Ectodermal cell (in vitro differentiated cells): Measurements from ENCODE around the gene LRCH1.
A peak's percentile ranks its signal among the peaks of the same experiment; 100 is the strongest.

Experiments
- H3K27ac ChIP-seq: 2 replicates; pipeline ENCODE4 v1.7.0; 2013; ENCODE audit warnings: mild to moderate bottlenecking, low read depth, low read length; ENCODE audit not compliant: insufficient read depth, poor library complexity, severe bottlenecking
- H3K27me3 ChIP-seq: 2 replicates; pipeline ENCODE4 v1.7.0; 2013; ENCODE audit warnings: mild to moderate bottlenecking, low read length; ENCODE audit not compliant: insufficient read depth, control insufficient read depth, poor library complexity, severe bottlenecking
- H3K36me3 ChIP-seq: one replicate; pipeline ENCODE4 v1.7.0; 2013; ENCODE audit warnings: low read length; ENCODE audit not compliant: control insufficient read depth, insufficient read depth
- H3K4me1 ChIP-seq: one replicate; pipeline ENCODE4 v1.7.0; 2013; ENCODE audit warnings: low read length; ENCODE audit not compliant: control insufficient read depth, insufficient read depth
- H3K4me3 ChIP-seq: 2 replicates; pipeline ENCODE4 v1.7.0; 2013; ENCODE audit warnings: low read depth, low read length, control low read depth; ENCODE audit not compliant: insufficient read depth
- H3K9me3 ChIP-seq: 2 replicates; pipeline ENCODE4 v1.7.0; 2013; ENCODE audit warnings: mild to moderate bottlenecking, low read length, moderate library complexity; ENCODE audit not compliant: control insufficient read depth
- WGBS, 2 experiments: methylation state at CpG; one replicate each; pipeline ENCODE4 v1.1.7; 2013; ENCODE audit warnings: missing lambda C conversion rate in 2 of 2; 5-methylcytosine and 5-hydroxymethylcytosine counted together

LRCH1 gene

DNA sequence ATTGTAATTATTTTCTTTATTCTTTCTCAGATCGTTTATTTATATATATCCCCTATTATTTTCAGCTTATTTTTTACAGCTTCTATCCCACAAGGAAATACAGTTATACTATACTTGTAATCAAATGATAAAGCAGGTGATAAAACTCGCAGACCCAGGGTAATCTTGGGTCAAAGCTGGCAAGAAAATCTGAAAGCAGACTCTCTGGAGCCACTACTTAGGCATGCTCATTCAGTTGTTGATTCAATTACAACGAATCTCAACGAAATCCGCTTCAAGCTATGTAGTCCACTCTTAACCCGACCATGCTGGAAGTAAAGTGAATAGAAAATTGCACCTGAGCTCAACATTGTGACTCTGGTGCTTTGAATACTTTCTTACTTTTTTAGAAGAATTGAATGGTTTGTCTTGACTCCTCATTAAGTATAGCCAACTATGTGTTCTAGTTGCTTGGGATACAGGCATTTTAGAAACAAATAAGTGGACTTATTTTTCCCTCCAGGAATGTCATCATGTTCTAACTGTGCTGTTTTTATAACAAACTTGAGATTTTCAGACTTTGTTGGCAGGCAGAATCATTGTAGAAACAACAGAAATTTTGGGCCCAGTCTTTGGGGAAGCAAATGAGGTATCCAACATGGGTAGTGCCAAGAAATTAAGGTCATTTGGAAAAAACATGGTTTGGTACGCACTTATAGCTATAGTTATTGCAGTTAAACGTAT, 222.6 kb downstream of the LRCH1 start:
- Histone ChIP-seq H3K9me3 (no peaks in the 10 kb centered on the region), H3K27ac (no peak overlapping the region), H3K4me3 (no peak overlapping the region), H3K36me3 (peaks cover 37% of the 10 kb centered on the region), H3K27me3 (no peaks in the 10 kb centered on the region), H3K4me1 (no peaks in the 10 kb centered on the region)
- 96 to 99% methylated on average over 7 of the region's 8 CpGs for WGBS, 2 experiments

DNA sequence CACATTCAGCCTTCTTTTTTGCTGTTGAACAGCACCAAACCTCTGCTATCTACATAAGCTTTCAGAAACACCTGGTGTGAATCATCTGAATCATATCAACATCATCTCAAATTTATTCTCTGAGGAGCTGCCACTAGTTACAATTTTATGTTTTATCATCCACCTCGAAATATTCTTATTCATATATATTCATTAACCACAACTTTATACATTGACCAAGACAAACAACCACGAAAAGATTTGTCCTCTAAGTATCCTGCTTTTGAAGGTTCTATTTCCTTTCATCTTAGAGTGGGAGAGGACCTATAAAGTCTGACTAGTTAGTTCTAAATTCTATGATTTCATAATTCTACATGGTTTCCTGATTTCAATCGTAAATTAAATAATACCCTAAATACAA, 225.1 kb downstream of the LRCH1 start:
- 94 to 96% methylated on average over 3 of the region's 3 CpGs for WGBS, 2 experiments
- no peaks in the 10 kb centered on the region for H3K9me3 ChIP-seq
- no peaks in the 10 kb centered on the region for H3K27me3 ChIP-seq
- no peak overlapping the region for H3K27ac ChIP-seq
- H3K36me3 ChIP-seq, result peaks cover 42% of the 10 kb centered on the region
- no peak overlapping the region for H3K4me3 ChIP-seq
- no peaks in the 10 kb centered on the region for H3K4me1 ChIP-seq

DNA sequence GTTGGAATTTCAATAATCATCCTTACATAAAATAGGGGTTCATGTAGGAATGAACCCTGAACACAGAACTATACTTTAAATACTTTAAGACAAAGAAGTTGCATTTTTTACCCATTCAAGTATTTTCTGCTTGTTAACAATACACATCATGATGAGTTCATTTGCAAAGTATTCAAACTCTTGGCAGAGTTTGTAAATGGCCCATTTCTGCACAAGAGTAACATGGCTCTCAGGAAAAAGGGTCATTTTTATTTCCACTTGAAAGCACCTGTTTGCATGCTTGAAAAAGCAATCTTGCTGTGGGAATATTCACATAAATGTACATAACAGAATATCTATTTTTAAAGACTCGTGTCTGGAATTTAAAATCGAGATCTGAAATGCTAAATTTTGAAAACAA, 225.9 kb downstream of the LRCH1 start:
- Histone ChIP-seq H3K9me3 (no peaks in the 10 kb centered on the region), H3K36me3 (peaks cover 39% of the 10 kb centered on the region), H3K27ac (no peak overlapping the region), H3K4me1 (no peaks in the 10 kb centered on the region), H3K4me3 (no peak overlapping the region), H3K27me3 (no peaks in the 10 kb centered on the region)
- WGBS, 2 experiments, result 95 to 100% methylated on average over 1 to 2 of the region's 2 CpGs

DNA sequence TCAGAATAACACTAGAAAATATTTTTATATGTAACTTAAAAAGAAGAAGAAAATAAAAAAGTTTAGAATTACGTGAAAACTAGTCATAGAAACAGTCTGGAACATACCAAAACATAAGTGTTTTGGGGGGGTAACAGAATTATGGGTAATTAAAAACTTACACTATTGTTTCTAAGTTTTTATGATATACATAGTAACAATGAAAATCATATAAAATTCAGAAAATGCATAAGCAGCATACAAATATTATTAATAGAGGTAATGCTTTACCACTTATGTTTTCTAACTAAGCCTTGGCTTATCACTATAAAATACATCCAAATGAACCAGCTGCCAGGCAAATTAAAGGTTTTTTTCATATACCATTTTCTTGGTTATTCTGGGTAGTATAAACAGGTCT, 229.1 kb downstream of the LRCH1 start:
- WGBS, 2 experiments, result no CpG with 5 or more reads among the region's 1 CpG

DNA sequence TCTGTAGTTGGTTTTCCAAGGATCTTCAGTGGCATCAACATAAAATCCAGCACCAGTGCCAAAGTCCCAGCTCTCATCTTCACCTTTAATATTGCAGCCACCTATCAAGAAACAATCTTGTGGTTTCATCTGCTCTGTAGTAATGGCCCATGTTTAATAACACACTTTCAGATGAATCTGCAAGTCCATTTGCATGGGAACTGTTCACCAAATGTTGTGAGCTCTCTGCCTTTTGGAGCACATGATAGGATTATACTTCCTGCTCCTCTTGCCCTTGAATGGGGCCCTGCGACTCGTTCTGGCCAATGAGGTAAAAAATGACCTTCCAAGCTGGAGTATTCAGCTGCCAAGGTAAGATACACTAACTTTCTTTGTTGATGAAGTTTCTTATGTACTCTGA, 229.7 kb downstream of the LRCH1 start:
- Histone ChIP-seq H3K27ac (no peak overlapping the region), H3K4me1 (no peaks in the 10 kb centered on the region), H3K36me3 (peaks cover 26% of the 10 kb centered on the region), H3K27me3 (no peaks in the 10 kb centered on the region), H3K4me3 (no peak overlapping the region), H3K9me3 (no peaks in the 10 kb centered on the region)
- WGBS, 2 experiments, result 96 to 97% methylated on average over 2 of the region's 2 CpGs

More for the DNA sequence above, 229.1 kb downstream of the LRCH1 start:
- Histone ChIP-seq H3K27ac (no peak overlapping the region), H3K4me1 (no peaks in the 10 kb centered on the region), H3K9me3 (no peaks in the 10 kb centered on the region), H3K36me3 (peaks cover 32% of the 10 kb centered on the region), H3K4me3 (no peak overlapping the region), H3K27me3 (no peaks in the 10 kb centered on the region)

DNA sequence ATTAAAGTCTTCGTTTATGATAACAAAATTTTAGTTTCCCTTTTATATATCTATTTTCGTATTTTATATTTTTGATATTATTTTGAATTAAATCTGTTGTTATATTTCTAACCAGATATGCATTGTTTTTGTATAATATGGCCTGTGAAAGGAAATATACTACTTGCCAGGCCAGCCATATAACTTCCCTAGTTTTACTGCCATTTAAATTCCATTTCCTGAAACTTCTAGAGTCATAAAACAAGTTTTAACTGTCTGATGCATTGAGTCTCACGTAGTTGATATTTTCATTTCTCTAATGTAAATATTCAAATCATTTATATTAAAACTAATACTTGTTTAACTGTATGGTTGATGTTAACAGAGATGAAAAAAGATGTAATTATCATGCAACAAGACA, 230.5 kb downstream of the LRCH1 start:
- no CpG with 5 or more reads among the region's 3 CpGs for WGBS, 2 experiments
- no peak overlapping the region for H3K27ac ChIP-seq
- no peaks in the 10 kb centered on the region for H3K27me3 ChIP-seq
- no peaks in the 10 kb centered on the region for H3K9me3 ChIP-seq
- peaks cover 25% of the 10 kb centered on the region for H3K36me3 ChIP-seq
- H3K4me1 ChIP-seq, result no peaks in the 10 kb centered on the region
- no peak overlapping the region for H3K4me3 ChIP-seq

DNA sequence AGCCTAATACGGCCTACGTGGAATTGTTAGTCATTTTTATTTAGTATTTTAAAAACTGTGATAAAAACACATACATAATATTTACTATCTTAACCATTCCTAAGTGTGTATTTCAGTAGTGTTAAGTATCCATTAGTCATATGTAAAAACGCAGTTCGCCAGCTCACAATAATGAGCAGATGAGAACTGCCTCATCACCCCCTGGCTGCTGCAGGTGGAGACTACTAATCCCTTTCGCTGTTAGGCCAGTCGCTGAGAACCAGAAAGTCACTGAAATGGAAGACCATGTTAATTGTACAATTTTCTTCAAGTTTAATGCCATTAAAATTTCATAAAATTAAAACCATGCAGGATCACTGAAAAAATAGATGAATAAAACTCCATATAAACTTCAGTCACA, 242.4 kb downstream of the LRCH1 start:
- peaks cover 12% of the 10 kb centered on the region for H3K4me1 ChIP-seq
- no peak overlapping the region for H3K4me3 ChIP-seq
- no peaks in the 10 kb centered on the region for H3K9me3 ChIP-seq
- 64 to 74% methylated on average over 4 of the region's 6 CpGs for WGBS, 2 experiments
- H3K36me3 ChIP-seq, result peaks cover 7% of the 10 kb centered on the region
- no peaks in the 10 kb centered on the region for H3K27me3 ChIP-seq
- H3K27ac ChIP-seq, result no peak overlapping the region

DNA sequence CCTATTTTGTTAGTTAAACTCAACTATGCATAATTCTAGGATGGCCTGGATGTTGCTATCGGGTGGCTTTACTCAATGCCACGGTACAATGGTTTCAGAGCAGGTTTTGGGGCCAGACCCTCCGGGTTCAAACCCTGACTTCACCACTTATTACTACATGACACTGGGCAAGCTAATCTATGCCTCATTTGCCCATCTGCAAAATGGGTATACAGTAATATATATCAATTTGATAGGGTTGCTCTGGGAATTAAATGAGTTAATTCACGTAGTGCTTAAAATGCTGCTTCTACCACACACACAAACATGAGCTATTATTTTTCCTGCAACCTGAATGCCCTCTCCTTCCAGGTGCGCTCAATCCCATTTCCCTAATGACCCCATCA, 243.2 kb downstream of the LRCH1 start:
- H3K27ac ChIP-seq, result no peak overlapping the region
- no peaks in the 10 kb centered on the region for H3K9me3 ChIP-seq
- H3K4me1 ChIP-seq, result peaks cover 12% of the 10 kb centered on the region
- H3K4me3 ChIP-seq, result peak overlapping the region; percentile 73
- WGBS, 2 experiments, result 76 to 84% methylated on average over 5 of the region's 5 CpGs
- H3K36me3 ChIP-seq, result no peaks in the 10 kb centered on the region
- H3K27me3 ChIP-seq, result no peaks in the 10 kb centered on the region

DNA sequence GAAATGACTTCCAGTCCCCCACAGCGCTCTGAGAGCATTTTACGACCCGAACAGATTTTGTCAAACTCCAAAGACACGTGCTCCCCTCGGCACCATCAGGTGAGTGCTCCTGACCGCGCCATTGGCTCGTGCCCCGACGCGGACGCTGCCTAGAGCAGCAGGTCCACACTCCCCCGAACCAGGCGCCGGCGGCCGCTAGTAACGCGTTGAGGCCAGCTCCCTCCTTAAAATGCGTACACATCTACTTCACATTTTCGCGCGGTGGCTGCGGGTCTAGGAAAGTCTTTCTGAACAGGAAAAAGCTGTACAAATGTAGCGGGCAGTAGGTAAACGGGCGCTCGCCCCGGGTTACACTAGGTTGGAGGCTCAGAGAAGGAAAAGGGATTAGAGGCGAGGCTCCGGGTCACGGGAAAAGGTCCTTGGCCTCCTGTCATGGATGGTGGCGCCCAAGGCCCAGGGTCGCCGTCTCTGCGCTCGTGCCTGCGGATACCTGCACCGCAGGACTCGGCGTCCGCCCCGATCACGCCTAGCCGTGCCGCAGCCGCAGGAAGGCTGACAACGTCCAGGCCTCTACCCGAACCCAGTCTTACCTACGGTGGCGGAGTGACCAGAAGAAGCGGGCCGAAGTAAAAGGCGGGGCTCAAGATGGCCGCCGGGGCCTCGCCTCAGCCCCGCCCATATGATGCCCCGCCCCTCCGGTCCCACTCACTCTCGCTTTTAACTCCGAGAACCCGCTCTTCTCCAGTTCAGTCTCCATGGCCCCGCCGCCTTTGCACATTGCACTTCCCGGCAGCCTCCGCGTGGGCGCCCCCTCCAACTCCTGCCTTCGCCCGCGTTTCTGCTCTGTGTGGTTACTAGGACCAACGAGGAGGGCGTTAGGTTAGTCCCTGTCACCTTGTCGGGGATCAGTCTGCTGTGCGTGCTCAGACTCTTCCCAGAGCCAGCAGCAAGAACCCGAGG, 243.8 kb downstream of the LRCH1 start, which contains the start of gene ESD:
TSS of gene ESD (minus strand) at position 647 of the 960 bp plus-strand sequence. CDS start 5,748 bp downstream, outside the sequence.
- Histone ChIP-seq H3K4me3 (peak within 1 kb of the TSS; percentile 73), H3K9me3 (no peaks in the 10 kb centered on the region), H3K4me1 (peaks cover 12% of the 10 kb centered on the region), H3K27me3 (no peaks in the 10 kb centered on the region), H3K36me3 (no peaks in the 10 kb centered on the region), H3K27ac (peak within 1 kb of the TSS; percentile 79)
- WGBS, 2 experiments, result 12 to 13% methylated on average over 77 of the region's 77 CpGs
